Measurements from ENCODE around the gene MKI67.

MKI67 gene

DNA sequence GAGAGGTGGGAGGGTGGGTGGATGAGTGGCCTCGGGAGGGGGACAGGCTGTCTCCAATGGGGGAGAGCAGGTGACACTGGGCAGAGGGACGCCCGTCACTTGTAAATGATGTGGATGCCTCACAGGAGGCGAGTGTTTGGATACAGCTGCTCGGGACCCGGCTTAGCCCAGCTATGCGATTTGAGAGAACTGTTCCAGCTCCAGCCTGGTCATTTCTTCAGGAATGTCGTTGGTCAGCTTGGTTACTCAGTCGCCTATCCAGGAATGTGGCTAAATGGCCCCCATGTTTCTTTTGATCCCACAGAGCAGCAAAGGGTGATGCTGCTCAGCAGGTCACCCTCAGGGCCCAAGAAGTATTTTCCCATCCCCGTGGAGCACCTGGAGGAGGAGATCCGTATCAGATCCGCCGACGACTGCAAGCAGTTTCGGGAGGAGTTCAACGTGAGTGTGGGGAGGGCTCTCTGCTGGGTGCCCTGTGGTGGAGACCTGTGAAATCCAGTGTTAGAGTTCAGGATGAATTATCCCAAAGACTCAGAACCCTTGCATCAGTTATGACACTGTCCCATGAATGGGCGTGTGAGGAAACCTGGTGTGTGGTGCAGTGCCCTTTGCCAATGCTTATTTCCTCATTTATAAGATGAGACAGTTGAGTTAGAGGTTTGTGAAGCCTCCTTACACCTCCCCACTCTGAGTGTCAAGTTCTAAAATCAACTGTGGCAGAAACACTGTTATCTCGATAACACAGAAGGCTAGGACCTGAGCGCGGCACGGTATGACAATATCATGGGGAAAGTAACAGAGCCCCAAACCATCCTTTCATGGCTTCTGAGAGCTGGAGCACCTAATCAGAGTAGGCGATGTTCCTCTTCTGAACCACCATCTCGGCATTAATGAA lies 76.8 kb downstream of the MKI67 start:
- no peak for DNase-seq (ENCODE audit: low read depth)

DNA sequence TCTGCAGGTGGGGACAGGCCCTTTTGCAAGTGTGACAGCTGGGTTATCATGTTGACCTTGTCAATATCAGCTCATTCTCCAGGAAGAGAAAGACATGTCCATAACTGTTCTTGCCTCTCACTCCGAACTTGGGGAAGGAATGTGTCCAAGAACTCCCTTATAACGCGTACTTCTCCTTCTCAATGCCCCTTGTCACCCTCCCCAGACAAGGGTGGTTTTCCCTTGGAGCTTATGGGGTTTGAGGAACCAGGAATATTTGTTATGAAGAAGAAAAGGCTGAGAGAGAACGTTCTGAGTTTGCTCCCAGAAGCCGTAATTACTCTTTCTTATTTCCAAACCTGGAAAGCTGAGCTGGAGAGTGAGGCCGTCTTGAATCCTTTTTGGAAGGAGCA lies 77.4 kb downstream of the MKI67 start:
- no peak for DNase-seq (ENCODE audit: low read depth)

DNA sequence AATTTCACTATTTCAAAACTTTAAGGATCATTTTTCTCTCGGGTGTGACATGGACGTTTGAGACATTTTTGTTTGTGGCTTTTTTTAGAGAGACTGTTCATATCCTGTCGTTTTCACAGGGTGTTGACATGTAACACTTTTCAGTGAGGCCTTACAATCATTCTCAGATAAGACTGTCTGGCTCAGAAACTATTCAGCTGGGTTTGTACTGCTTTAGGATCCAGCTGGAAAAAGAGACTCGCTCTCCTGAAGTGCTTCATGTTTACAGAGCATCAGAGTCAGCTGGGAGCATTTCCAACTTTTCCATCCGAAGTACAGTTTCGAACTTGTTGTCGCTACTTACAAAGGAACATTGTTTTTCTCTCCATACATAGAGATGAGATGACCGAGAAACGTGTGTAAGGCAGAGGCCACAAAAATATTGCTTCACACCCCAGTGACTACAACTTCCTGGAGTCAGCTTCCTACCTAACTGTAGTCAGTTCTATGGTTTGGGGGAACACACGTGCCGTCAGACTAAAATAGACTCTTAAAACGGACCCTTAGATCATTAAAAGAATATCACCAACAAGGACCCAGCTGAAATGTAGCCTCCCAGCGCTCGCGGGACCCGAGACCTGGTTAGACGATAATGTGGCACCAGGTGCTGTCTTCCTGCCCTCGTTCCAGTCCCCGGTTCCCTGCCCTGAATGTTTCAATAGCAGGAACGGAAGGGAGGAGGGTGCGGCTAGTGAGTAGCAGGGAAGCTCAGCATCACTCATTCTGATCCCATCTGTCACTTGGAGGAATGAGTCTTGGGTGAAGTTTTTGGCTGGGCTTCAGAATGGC lies 78.0 kb downstream of the MKI67 start:
- no peak for DNase-seq (ENCODE audit: low read depth)

DNA sequence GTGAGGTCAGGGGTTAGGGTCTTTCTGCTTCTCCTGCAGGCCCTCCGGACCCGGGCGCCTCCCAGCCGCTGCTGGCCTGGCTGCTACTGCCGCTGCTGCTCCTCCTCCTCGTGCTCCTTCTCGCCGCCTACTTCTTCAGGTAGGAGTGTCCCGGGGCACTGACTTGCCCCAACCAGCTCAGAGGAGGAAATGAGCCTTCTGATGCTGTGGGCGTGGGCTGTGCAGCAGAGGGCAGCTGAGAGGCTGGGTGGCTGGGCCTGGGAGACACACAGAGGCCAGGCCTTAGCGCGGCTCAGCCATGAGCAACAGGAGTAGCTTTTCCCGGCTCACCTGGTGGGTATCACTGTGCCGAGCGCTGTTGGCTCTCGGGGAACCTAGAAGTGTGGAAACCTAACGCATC lies 78.9 kb downstream of the MKI67 start:
- peak; percentile 62 for DNase-seq (ENCODE audit: low read depth)

DNA sequence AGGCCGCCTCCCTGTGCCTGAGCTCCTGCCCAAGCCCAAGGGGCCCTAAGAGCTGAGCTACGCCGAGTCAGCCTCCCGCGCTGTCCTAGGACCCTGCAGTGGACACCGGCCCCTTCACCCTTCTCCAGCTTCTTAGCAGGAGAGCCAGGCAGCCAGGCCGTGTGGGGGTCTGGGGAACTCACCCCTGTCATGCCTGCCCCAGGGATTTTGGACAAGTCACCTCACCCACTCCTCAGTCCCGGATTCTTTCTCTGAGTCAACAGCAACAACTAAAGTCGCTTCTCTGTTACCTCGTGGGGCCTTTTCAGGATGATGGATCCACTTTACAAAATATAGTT lies 79.3 kb downstream of the MKI67 start:
- no peak for DNase-seq (ENCODE audit: low read depth)

All from stimulated activated CD8-positive, alpha-beta memory T cell treated with anti-CD3 and anti-CD28 coated beads, Interleukin-7, amount 100 ng/mL, for 24 hours (primary cell).